IMR-90 (cell line): ENCODE data around the gene ARHGEF18. TPM values are rescaled to one million over a fixed set of nuclear protein-coding genes. Genes with fewer than 3 reads are reported as not detected.
A peak's percentile ranks its signal among the peaks of the same experiment; 100 is the strongest.

Source experiments
- ATAC-seq: fragments of 200-7000 bp; cut with Tn5 transposase; 2 replicates; pipeline ENCODE4 v1.9.1; 2020; ENCODE audit warnings: low read depth, mild to moderate bottlenecking, moderate library complexity
- BruUV-seq: library from RNA; stranded (reverse); fragments of 400-500 nt; replicated peaks from 2 replicates; lab custom pipeline; 2021; lab: Mats Ljungman, UMichigan
- CTCF ChIA-PET: fragments of 300-600 bp; formaldehyde crosslinking; extraction: SDS; loops from one replicate; lab custom pipeline; 2021; ENCODE audit warnings: antibody characterized with exemption; lab: Yijun Ruan, JAX
- POLR2A ChIA-PET: fragments of 300-600 bp; sonication (Branson Sonifier 250); formaldehyde crosslinking; loops from one replicate; lab custom pipeline; 2022; ENCODE audit warnings: antibody characterized with exemption; ENCODE audit not compliant: unreplicated experiment; lab: Charles Lee
- DNase-seq: peaks from one replicate; pipeline ENCODE4 v3.0.0; 2013
- H2AFZ ChIP-seq: replicated peaks from 2 replicates; pipeline ENCODE3; 2013; ENCODE audit warnings: low read length, mild to moderate bottlenecking; ENCODE audit not compliant: poor library complexity
- H2AK5ac ChIP-seq: 2 replicates; pipeline ENCODE4 v1.6.1; 2013; ENCODE audit warnings: low read depth, low read length, inconsistent platforms
- H2AK9ac ChIP-seq: replicated peaks from 2 replicates; pipeline ENCODE3; 2013; ENCODE audit warnings: mild to moderate bottlenecking, low read depth, low read length, moderate library complexity; ENCODE audit not compliant: poor library complexity
- H2BK120ac ChIP-seq: 2 replicates; pipeline ENCODE4 v1.6.1; 2013; ENCODE audit warnings: low read depth, low read length, inconsistent platforms
- H2BK15ac ChIP-seq: 3 replicates; pipeline ENCODE4 v1.6.1; 2013; ENCODE audit warnings: low read depth, low read length, inconsistent platforms
- H2BK20ac ChIP-seq: 2 replicates; pipeline ENCODE4 v1.6.1; 2013; ENCODE audit warnings: low read depth, mild to moderate bottlenecking, inconsistent platforms, low read length, moderate library complexity
- H2BK5ac ChIP-seq: 2 replicates; pipeline ENCODE4 v1.6.1; 2013; ENCODE audit warnings: mild to moderate bottlenecking, low read depth, low read length, inconsistent platforms; ENCODE audit not compliant: poor library complexity, severe bottlenecking
- H3K14ac ChIP-seq: replicated peaks from 2 replicates; pipeline ENCODE4 v1.6.1; 2013; ENCODE audit warnings: low read depth, low read length, inconsistent platforms
- H3K18ac ChIP-seq: 2 replicates; pipeline ENCODE4 v1.6.1; 2013; ENCODE audit warnings: low read depth, low read length, control low read depth
- H3K23ac ChIP-seq: 2 replicates; pipeline ENCODE4 v1.6.1; 2013; ENCODE audit warnings: low read depth, low read length, inconsistent platforms
- H3K27ac ChIP-seq: 2 replicates; pipeline ENCODE4 v1.5.1; 2013; ENCODE audit warnings: mild to moderate bottlenecking, control low read depth, low read length; ENCODE audit not compliant: insufficient read depth
- H3K27me3 ChIP-seq: 2 replicates; pipeline ENCODE4 v1.6.1; 2013; ENCODE audit warnings: low read length; ENCODE audit not compliant: control insufficient read depth, insufficient read depth
- H3K36me3 ChIP-seq: 2 replicates; pipeline ENCODE4 v1.6.1; 2013; ENCODE audit warnings: low read length, mixed read lengths; ENCODE audit not compliant: control insufficient read depth, insufficient read depth
- H3K4ac ChIP-seq: 2 replicates; pipeline ENCODE4 v1.6.1; 2013; ENCODE audit warnings: low read depth, low read length, inconsistent platforms
- H3K4me1 ChIP-seq: 2 replicates; pipeline ENCODE4 v1.6.1; 2013; ENCODE audit warnings: low read length, mixed read lengths; ENCODE audit not compliant: control insufficient read depth, insufficient read depth
- H3K4me2 ChIP-seq: 2 replicates; pipeline ENCODE4 v1.6.1; 2013; ENCODE audit warnings: low read depth, mild to moderate bottlenecking, control low read depth, low read length, moderate library complexity
- H3K4me3 ChIP-seq: 2 replicates; pipeline ENCODE4 v1.5.1; 2013; ENCODE audit warnings: low read depth, mild to moderate bottlenecking, control low read depth, low read length, moderate library complexity; ENCODE audit not compliant: insufficient read depth
- H3K56ac ChIP-seq: 2 replicates; pipeline ENCODE4 v1.6.1; 2013; ENCODE audit warnings: low read length, inconsistent platforms; ENCODE audit not compliant: insufficient read depth; ENCODE audit errors: extremely low read depth
- H3K79me1 ChIP-seq, 2 experiments: 2 replicates each; pipeline ENCODE4 v1.6.1; 2013; ENCODE audit warnings: low read length in 2 of 2, inconsistent platforms in 1 of 2, low read depth in 1 of 2
- H3K9ac ChIP-seq: 2 replicates; pipeline ENCODE4 v1.6.1; 2013; ENCODE audit warnings: low read depth, low read length, control low read depth
- H3K9me1 ChIP-seq: 2 replicates; pipeline ENCODE4 v1.6.1; 2013; ENCODE audit warnings: low read length, inconsistent platforms; ENCODE audit not compliant: insufficient read depth
- H3K9me3 ChIP-seq: 2 replicates; pipeline ENCODE4 v1.6.1; 2013; ENCODE audit warnings: low read length; ENCODE audit not compliant: control insufficient read depth, insufficient read depth
- H4K20me1 ChIP-seq: 2 replicates; pipeline ENCODE4 v1.6.1; 2013; ENCODE audit warnings: low read length, inconsistent platforms; ENCODE audit not compliant: insufficient read depth
- H4K5ac ChIP-seq: 2 replicates; pipeline ENCODE4 v1.6.1; 2013; ENCODE audit warnings: mild to moderate bottlenecking, low read depth, low read length, control low read depth
- H4K8ac ChIP-seq, 2 experiments: 2 replicates each; pipeline ENCODE4 v1.6.1; 2013; ENCODE audit warnings: low read depth in 2 of 2, low read length in 2 of 2, control low read depth in 1 of 2, inconsistent platforms in 1 of 2
- H4K91ac ChIP-seq: 2 replicates; pipeline ENCODE4 v1.6.1; 2013; ENCODE audit warnings: low read depth, low read length, inconsistent platforms; ENCODE audit not compliant: insufficient read depth
- MAZ ChIP-seq: IDR thresholded peaks from 2 replicates; pipeline ENCODE4 v1.6.1; 2012; ENCODE audit warnings: low read depth, mild to moderate bottlenecking, low read length, improper control_type of control experiment, moderate library complexity, borderline replicate concordance
- RAD21 ChIP-seq: IDR thresholded peaks from 2 replicates; pipeline ENCODE4 v1.6.1; 2012; ENCODE audit warnings: low read length, improper control_type of control experiment
- WGBS, 2 experiments: methylation state at CpG; one replicate each; pipeline versions ENCODE4 v1.1.5 to v1.1.7; 2013; ENCODE audit warnings: missing lambda C conversion rate in 2 of 2; ENCODE audit not compliant: insufficient read length in 1 of 2; ENCODE audit errors: extremely low coverage in 2 of 2; 5-methylcytosine and 5-hydroxymethylcytosine counted together
- dilution Hi-C: fragments of 300-500 bp; cut with HindIII; formaldehyde crosslinking; loops from one replicate; pipeline ENCODE4 v1.14.3; 2018; ENCODE audit warnings: low sequenced_read_pairs; ENCODE audit not compliant: unreplicated experiment
- in situ Hi-C: fragments of 300-500 bp; cut with MboI; formaldehyde crosslinking; loops from 3 replicates; pipeline ENCODE4 v1.14.3; 2019; ENCODE audit warnings: low sequenced_read_pairs, inconsistent platforms, mixed read lengths
- intact Hi-C: fragments of 100-400 bp; cut with micrococcal nuclease; formaldehyde crosslinking; loops from 2 replicates; pipeline ENCODE4 v1.10.0; 2022
- polyA plus RNA-seq, 3 experiments: library from polyadenylated mRNA; depleted of rRNA; stranded (reverse); fragments of >200 nt; gene quantifications; 2 replicates each; pipeline ENCODE4 v1.2.3, GENCODE V29; 2012; ENCODE audit warnings: low replicate concordance in 1 of 3
- total RNA-seq: library from RNA; depleted of rRNA; stranded (reverse); fragments of >200 nt; gene quantifications from 2 replicates; pipeline ENCODE4 v1.2.3, GENCODE V29; 2012

The ARHGEF18 gene
- total and polyA plus RNA-seq, 2 of the 4 experiments (the other 2 are of a cell fraction) = 11.6 to 12.4 TPM

GRCh38 chr19:7355151-7355820 is 6.5 kb downstream of the ARHGEF18 start:
- DNase-seq (peak; percentile 59), ATAC-seq (peak; percentile 79)
- Histone ChIP-seq H3K9ac (no peak overlapping the region), H3K4me2 (no peak overlapping the region), H3K18ac (no peak overlapping the region), H3K4ac (no peak overlapping the region), H2AK9ac (peak overlapping the region; percentile 82), H2AFZ (peak overlapping the region; percentile 76), H2AK5ac (no peak overlapping the region), H3K27me3 (no peaks in the 10 kb centered on the region; the same call in 1 of the 2 replicates), H3K4me3 (no peak overlapping the region), H3K14ac (no peak overlapping the region), H4K8ac (no peak overlapping the region), H3K56ac (no peak overlapping the region), H3K79me1 (no peaks in the 10 kb centered on the region), H3K9me1 (no peaks in the 10 kb centered on the region), H2BK5ac (no peak overlapping the region), H3K9me3 (peaks cover 2% of the 10 kb centered on the region), H2BK20ac (no peak overlapping the region), H2BK15ac (no peak overlapping the region), H3K27ac (no peak overlapping the region), H2BK120ac (no peak overlapping the region), H4K91ac (no peak overlapping the region), H4K20me1 (no peaks in the 10 kb centered on the region), H4K5ac (no peak overlapping the region), H3K36me3 (no peaks in the 10 kb centered on the region), H3K4me1 (no peaks in the 10 kb centered on the region), H3K23ac (no peak overlapping the region)
- BruUV-seq = no TSS peak
- dilution Hi-C loops = no loop called here
- ChIA-PET CTCF (interaction anchor here (1.0 to 2.8 kb wide), 6 partner anchors 11 to 445 kb away, joined by 4 to 11 read pairs (median 8); partner anchors contain the start of gene PNPLA6), POLR2A (interaction anchor here (0.6 kb wide), 1 partner anchor 1951 kb away, joined by 4 read pairs; no protein-coding TSS in a partner anchor)
- in situ Hi-C loops = no loop called here
- 33% methylated on average over 7 of the region's 13 CpGs; no CpG with 5 or more reads in 1 of the 2 experiments for WGBS, 2 experiments
- no peak for TF ChIP-seq RAD21
- peak; percentile 46; the same call in 1 of the 2 replicates for TF ChIP-seq MAZ
- intact Hi-C loops = loop anchor here (2.0 kb wide), 1 partner anchor 444 kb away; no protein-coding TSS in a partner anchor
